ENCODE data around the gene LDB2. TPM values are rescaled to one million over a fixed set of nuclear protein-coding genes. Genes with fewer than 3 reads are reported as not detected.
"Not testable (repeated sequence)": the region's sequence is repeated elsewhere in the genome, so short reads cannot be mapped to it uniquely, and the experiment has no call there.

Gene LDB2
- total RNA-seq, 1 experiment from 2014 or later, result 8.0 TPM

DNA sequence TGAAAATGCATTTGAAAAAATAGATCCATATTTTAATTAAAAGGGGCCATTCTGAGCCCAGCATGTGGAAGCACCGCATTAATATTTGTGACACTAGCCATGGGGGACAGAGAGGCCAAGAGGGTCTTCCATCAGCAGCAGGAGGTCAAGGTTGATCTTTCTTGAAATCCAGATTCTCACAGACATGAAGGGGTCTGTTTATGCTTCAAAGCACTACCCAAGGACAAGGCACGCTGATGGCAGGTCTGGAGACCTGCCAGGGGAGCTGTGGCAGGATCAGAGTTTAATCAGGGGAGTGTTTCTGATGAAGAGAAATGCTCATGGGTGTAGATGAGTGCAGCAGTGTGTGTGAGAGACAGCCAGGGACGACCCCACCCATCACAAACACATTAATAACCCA lies 243.3 kb downstream of the LDB2 start:
- Histone ChIP-seq H3K36me3 (no peaks in the 10 kb centered on the region), H3K27ac (no peak overlapping the region), H3K4me1 (replicated peaks) (peaks cover 11% of the 10 kb centered on the region), H3K9me3 (replicated peaks) (no peaks in the 10 kb centered on the region), H3K4me3 (no peak overlapping the region), H3K27me3 (replicated peaks) (no peaks in the 10 kb centered on the region)
- DNase-seq (ENCODE audit: low read depth in 1 of 2, low spot score in 2 of 2), result peak in 1 of 2 experiments; percentile 1

DNA sequence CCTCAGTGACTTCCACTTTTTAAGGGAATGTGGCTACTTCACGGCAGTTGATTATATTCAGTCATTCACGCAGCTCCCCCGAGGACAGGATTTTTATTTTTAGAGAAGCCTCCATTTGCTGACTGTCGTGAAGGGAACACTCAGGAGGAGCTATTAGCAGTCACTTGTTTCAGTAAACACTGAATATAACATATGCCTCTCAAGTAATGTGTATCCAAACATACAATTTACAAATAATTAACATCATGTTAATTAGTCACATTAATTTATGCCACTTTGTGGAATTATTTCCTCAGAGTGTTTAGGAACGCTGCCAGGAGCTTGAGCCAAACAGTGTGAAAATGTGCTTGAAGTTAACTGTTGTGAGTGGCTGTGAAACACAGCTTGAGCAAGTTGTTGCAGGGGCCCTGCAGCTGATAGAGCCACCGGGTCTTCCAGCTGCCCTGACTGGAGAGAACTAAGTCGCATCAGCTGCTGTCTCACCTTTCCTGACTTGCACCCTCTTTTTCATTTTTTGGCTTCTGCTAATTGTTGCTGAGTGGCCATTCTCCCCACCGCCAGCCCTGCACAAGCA lies 245.6 kb downstream of the LDB2 start:
- H3K27ac ChIP-seq, result no peak overlapping the region
- H3K4me3 ChIP-seq, result no peak overlapping the region
- H3K27me3 ChIP-seq (replicated peaks), result no peaks in the 10 kb centered on the region
- DNase-seq (ENCODE audit: low read depth in 1 of 2, low spot score in 2 of 2), result peak in 1 of 2 experiments; percentile 1
- no peaks in the 10 kb centered on the region for H3K4me1 ChIP-seq (replicated peaks)
- no peaks in the 10 kb centered on the region for H3K36me3 ChIP-seq
- no peaks in the 10 kb centered on the region for H3K9me3 ChIP-seq (replicated peaks)

DNA sequence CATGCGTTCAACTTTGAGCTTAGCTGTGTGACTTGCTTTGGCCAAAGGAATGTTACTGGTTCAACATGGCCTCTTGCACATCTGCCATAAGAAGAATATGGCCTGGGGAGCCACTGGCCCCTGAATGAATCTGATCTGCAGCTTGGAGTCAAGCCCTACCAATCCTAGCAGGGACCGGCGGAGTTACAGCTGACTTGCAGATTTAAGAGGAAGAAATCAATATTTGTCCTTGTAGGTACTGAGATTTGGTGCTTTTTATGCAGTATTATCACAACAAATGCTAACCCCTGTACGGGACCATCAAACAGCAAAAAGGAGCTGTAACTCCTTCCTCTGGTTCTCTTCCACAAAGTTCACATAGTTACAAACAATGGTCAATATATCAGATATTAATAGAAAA lies 252.0 kb downstream of the LDB2 start:
- Histone ChIP-seq H3K27ac (no peak overlapping the region), H3K27me3 (replicated peaks) (no peaks in the 10 kb centered on the region), H3K9me3 (replicated peaks) (no peaks in the 10 kb centered on the region), H3K4me3 (no peak overlapping the region), H3K36me3 (no peaks in the 10 kb centered on the region), H3K4me1 (replicated peaks) (no peaks in the 10 kb centered on the region)
- no peak for DNase-seq (ENCODE audit: low read depth in 1 of 2, low spot score in 2 of 2)

DNA sequence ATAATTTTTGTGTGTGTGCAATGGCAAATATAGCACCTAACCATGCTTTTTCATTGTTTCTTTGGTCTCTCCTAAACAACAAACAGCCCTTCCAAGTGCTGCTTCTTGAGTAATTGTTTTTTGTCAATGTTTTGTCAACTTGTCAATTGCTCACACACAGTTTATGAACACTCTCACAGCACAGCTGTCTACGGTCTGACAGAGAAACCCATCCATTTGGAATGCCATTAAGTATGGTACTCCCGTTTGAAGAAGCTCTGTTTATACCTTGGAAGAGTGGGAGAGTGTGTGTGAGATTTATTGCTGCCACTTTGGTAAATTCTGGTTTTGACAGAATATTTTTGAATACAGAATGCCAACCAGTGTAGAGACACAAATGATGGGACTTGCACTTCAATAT lies 254.6 kb downstream of the LDB2 start:
- no peak overlapping the region for H3K27ac ChIP-seq
- no peak for DNase-seq (ENCODE audit: low read depth in 1 of 2, low spot score in 2 of 2)

DNA sequence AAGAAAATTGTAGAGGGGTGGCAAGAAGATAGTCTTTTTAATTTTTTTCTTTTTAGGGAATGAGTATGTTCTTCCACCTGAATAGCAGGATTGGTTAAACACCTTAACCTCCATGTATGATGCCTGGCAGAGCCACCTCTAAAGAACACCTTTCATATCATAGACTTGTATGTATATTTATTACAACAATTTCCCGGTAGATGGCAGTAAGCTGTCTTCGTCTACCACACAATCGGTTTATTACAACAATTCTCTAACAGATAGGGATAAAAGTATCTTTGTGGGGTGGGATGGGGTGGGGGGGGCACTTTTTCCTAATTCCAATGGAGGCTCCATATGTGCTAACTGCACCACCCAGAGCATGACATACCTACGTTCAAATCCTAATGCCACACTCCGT lies 255.5 kb downstream of the LDB2 start:
- no peaks in the 10 kb centered on the region for H3K36me3 ChIP-seq
- no peak overlapping the region for H3K4me3 ChIP-seq
- H3K27ac ChIP-seq, result no peak overlapping the region
- no peaks in the 10 kb centered on the region for H3K9me3 ChIP-seq (replicated peaks)
- no peaks in the 10 kb centered on the region for H3K4me1 ChIP-seq (replicated peaks)
- no peak for DNase-seq (ENCODE audit: low read depth in 1 of 2, low spot score in 2 of 2)
- no peaks in the 10 kb centered on the region for H3K27me3 ChIP-seq (replicated peaks)

More for the DNA sequence above, 254.6 kb downstream of the LDB2 start:
- H3K36me3 ChIP-seq, result no peaks in the 10 kb centered on the region
- no peaks in the 10 kb centered on the region for H3K27me3 ChIP-seq (replicated peaks)
- no peaks in the 10 kb centered on the region for H3K4me1 ChIP-seq (replicated peaks)
- no peak overlapping the region for H3K4me3 ChIP-seq
- H3K9me3 ChIP-seq (replicated peaks), result no peaks in the 10 kb centered on the region

DNA sequence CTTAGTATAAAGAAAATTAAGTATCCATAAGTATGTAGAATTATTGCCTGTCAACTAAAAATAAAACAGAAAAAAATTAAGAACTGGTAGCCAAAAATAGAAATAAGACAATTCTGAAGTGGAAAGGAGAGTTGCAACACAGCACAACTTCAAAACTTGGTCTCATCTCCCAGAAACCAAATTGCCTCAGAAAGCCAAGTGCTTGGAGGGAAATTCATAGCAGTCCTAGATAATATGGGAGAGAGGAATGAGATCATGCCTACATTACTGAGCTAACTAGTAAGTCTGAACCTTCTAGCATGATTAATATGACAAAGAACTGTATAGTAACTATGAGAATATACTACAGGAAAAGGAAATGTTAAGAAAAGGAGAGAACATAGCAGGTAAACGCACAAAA lies 256.5 kb downstream of the LDB2 start:
- Histone ChIP-seq H3K36me3 (no peaks in the 10 kb centered on the region), H3K27me3 (replicated peaks) (no peaks in the 10 kb centered on the region), H3K4me3 (no peak overlapping the region), H3K9me3 (replicated peaks) (no peaks in the 10 kb centered on the region), H3K27ac (no peak overlapping the region), H3K4me1 (replicated peaks) (no peaks in the 10 kb centered on the region)
- no peak for DNase-seq (ENCODE audit: low read depth in 1 of 2, low spot score in 2 of 2)

DNA sequence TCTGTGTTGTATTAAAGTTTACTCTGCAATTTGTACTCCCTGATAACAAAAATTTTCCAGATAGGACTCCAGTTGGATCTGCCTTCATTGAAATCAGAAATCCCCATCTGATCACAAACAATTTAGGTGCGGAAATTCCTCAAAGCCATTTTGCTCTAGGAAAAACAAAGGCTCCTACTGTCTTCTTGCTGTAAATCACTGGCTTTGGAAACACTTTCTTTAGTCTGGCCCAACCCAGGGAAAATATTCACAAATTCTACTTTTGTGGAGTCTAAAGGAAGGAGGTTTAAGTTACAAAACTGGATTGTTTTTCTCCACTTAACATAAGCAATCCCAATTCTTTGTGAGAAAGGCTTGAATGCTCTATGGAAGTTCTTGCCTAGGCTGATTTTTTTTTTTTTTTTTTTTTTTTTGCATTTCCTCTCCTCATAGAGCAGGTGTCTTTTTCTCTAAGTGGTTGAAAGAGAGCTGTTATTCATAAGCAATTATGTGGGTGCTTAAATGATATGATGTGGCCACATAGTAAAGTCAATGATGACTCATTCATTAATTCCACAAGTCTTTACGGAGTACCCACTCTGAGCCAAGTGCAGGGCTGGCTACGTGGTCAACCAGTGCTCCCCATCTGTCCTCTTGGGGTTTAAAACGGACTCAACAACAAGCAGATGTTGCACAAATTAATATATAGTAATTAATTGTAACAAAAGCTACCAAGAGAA lies 261.4 kb downstream of the LDB2 start:
- H3K27ac ChIP-seq, result no peak overlapping the region
- H3K4me3 ChIP-seq, result no peak overlapping the region
- no peaks in the 10 kb centered on the region for H3K36me3 ChIP-seq
- no peak for DNase-seq (ENCODE audit: low read depth in 1 of 2, low spot score in 2 of 2)
- no peaks in the 10 kb centered on the region for H3K27me3 ChIP-seq (replicated peaks)
- H3K4me1 ChIP-seq (replicated peaks), result no peaks in the 10 kb centered on the region
- H3K9me3 ChIP-seq (replicated peaks), result no peaks in the 10 kb centered on the region

DNA sequence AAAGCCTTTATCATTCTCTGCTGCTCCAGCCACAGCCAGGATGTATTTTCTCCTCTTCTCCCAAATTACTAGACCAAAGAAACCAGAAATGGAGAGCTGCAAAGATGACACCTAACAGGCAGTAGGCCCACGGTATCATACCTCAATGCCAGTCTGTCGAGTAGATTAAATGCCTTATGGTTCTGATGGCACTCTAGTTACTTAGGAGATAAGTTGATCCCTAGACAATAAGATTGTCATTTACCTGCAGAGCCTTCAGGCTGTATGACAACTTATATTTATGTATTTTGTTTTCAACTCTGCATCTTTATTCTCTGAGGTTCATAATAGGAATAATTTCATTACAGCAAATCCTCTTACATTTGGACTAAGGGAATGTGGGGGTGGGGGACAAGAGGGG lies 262.1 kb downstream of the LDB2 start:
- no peak for DNase-seq (ENCODE audit: low read depth in 1 of 2, low spot score in 2 of 2)

DNA sequence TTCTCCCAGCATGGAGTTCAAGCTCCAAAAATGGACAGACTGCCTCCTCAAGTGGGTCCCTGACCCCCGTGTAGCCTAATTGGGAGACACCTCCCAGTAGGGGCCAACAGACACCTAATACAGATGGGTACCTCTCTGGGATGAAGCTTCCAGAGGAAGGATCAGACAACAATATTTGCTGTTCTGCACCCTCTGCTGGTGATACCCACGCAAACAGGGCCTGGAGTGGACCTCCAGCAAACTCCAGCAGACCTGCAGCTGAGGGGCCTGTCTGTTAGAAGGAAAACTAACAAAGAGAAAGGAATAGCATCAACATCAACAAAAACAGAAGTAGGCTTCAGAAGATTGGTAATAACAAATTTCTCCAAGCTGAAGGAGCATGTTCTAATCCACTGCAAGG lies 269.2 kb downstream of the LDB2 start:
- DNase-seq (ENCODE audit: low read depth in 1 of 2, low spot score in 2 of 2); H3K27me3 ChIP-seq (replicated peaks); H3K9me3 ChIP-seq (replicated peaks); H3K4me3 ChIP-seq; H3K27ac ChIP-seq; H3K36me3 ChIP-seq: not testable (repeated sequence)
- H3K4me1 ChIP-seq (replicated peaks), result peaks cover 27% of the 10 kb centered on the region

More for the DNA sequence above, 262.1 kb downstream of the LDB2 start:
- no peaks in the 10 kb centered on the region for H3K4me1 ChIP-seq (replicated peaks)
- no peak overlapping the region for H3K4me3 ChIP-seq
- no peaks in the 10 kb centered on the region for H3K9me3 ChIP-seq (replicated peaks)
- no peaks in the 10 kb centered on the region for H3K36me3 ChIP-seq
- no peaks in the 10 kb centered on the region for H3K27me3 ChIP-seq (replicated peaks)
- no peak overlapping the region for H3K27ac ChIP-seq

DNA sequence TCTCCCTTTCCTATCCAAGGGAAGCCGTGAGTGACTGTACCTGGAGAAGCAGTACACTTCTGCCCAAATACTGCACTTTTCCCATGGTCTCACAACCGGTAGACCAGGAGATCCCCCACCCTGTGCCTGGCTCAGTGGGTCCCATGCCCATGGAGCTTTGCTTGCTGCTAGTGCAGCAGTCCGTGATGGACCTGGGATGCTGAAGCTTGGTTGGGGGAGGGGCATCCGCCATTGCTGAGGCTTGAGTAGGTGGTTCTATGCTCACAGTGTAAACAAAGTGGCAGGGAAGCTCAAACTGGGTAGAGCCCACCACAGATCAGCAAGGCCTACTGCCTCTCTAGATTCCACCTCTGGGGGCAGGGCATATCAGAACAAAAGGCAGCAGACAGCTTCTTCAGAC lies 269.6 kb downstream of the LDB2 start:
- not testable (repeated sequence) for H3K9me3 ChIP-seq (replicated peaks); H3K36me3 ChIP-seq; H3K27me3 ChIP-seq (replicated peaks); H3K4me3 ChIP-seq; DNase-seq (ENCODE audit: low read depth in 1 of 2, low spot score in 2 of 2)
- peak overlapping the region; percentile 95 for H3K27ac ChIP-seq
- H3K4me1 ChIP-seq (replicated peaks), result peaks cover 27% of the 10 kb centered on the region

DNA sequence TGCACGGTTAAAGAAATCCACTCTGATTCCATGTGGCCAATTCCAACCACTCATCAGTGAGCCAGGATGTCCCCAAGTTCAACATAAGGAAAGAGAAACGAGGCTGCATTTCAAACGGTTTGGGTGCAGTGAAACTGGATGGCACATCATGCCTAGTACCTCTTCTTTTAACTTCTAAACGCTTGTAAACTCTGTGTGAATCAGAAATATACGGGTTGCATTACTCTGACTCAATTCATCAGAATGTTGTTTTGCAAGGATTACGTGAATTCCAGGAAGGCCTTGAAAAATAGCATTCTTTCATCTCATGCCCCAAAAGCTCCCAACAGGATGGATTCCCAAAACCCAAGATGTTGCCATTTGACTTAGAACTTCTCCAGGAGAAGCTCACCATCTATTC lies 270.4 kb downstream of the LDB2 start:
- H3K4me1 ChIP-seq (replicated peaks), result peaks cover 27% of the 10 kb centered on the region
- H3K27me3 ChIP-seq (replicated peaks), result no peaks in the 10 kb centered on the region
- H3K36me3 ChIP-seq, result no peaks in the 10 kb centered on the region
- H3K4me3 ChIP-seq, result no peak overlapping the region
- H3K27ac ChIP-seq, result peak overlapping the region; percentile 95
- peak in 1 of 2 experiments; percentile 64 for DNase-seq (ENCODE audit: low read depth in 1 of 2, low spot score in 2 of 2)
- no peaks in the 10 kb centered on the region for H3K9me3 ChIP-seq (replicated peaks)

DNA sequence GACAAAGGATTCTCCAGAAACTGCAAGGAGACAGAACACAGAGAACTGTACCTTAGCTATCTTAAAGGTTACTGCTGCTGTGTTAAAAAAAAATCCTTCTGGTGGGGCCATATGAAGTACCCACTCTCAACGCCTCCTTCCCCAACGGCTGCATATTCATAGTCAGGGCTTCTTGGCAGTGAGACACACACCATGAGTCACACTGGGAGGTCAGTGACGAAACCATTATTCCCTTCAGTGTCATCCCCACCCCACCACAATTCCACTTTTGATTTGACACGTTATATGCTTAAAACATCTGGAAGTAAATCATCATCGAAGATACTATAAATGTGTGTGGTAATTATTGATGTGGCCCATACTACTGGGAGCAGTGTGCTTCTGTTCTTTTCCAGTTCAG lies 271.5 kb downstream of the LDB2 start:
- Histone ChIP-seq H3K36me3 (no peaks in the 10 kb centered on the region), H3K4me1 (replicated peaks) (peaks cover 27% of the 10 kb centered on the region), H3K4me3 (no peak overlapping the region), H3K27ac (peak overlapping the region; percentile 95), H3K9me3 (replicated peaks) (no peaks in the 10 kb centered on the region), H3K27me3 (replicated peaks) (no peaks in the 10 kb centered on the region)
- DNase-seq (ENCODE audit: low read depth in 1 of 2, low spot score in 2 of 2), result peak; percentile 66

DNA sequence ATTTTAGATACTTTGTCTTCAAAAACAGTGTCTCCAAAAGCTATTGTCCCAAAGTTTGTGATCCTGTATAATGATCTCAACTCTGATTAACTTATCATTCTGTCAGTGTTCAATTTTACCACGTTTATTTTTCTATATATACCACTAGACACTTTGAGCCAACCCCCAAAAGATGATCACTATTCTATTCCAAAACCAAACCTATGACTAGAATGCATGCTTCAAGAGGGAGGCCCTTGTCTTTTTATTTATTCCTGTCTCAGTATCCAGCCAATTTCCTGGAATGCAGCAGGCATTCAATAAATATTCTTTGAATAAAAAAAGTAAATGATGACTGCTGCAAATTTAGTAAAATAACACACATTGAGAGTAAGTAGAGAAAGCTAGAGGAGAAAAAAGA lies 275.6 kb downstream of the LDB2 start:
- H3K27me3 ChIP-seq (replicated peaks), result no peaks in the 10 kb centered on the region
- H3K4me3 ChIP-seq, result no peak overlapping the region
- H3K27ac ChIP-seq, result no peak overlapping the region
- no peak for DNase-seq (ENCODE audit: low read depth in 1 of 2, low spot score in 2 of 2)
- H3K4me1 ChIP-seq (replicated peaks), result peaks cover 16% of the 10 kb centered on the region
- no peaks in the 10 kb centered on the region for H3K9me3 ChIP-seq (replicated peaks)
- no peaks in the 10 kb centered on the region for H3K36me3 ChIP-seq

DNA sequence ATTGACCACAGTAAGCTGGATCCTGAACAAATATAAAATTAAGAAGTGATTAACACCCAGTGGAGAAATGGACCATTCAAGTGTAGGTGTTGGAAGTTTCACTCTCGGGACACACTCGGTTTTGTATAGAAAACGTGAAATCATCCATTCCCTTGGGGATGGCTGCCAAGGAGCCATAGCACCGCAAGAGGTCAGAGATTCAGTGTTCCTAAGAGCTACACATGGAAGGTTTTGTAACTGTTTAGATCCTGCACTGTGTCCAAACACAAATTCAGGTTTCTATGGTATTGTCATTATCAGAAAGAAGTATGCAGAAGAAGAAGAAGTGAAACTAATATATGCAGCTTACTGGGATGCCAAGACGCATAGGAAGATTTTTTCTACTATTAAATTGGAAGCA lies 281.0 kb downstream of the LDB2 start:
- H3K4me3 ChIP-seq, result no peak overlapping the region
- no peaks in the 10 kb centered on the region for H3K36me3 ChIP-seq
- no peaks in the 10 kb centered on the region for H3K27me3 ChIP-seq (replicated peaks)
- H3K4me1 ChIP-seq (replicated peaks), result no peaks in the 10 kb centered on the region
- no peak for DNase-seq (ENCODE audit: low read depth in 1 of 2, low spot score in 2 of 2)
- H3K9me3 ChIP-seq (replicated peaks), result no peaks in the 10 kb centered on the region
- no peak overlapping the region for H3K27ac ChIP-seq

DNA sequence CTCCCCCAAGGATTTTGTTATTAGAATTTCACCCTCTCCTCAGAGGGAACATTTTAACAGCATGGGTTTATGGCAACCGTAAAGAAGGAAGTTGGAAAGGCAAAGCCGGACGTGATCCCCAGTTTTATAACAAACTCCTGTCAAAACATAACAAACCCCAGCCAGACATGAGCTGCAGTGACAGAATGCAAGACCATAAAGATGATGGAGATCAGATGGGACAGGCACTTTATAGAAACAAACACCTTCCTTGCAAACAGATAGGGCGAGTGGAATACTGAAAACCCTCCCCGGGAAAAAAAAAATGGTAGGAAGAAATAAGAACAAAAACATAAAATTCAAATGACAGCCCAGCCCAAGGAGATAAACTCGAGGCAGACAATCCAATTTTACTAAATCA lies 281.4 kb downstream of the LDB2 start:
- H3K27me3 ChIP-seq (replicated peaks), result no peaks in the 10 kb centered on the region
- H3K27ac ChIP-seq, result no peak overlapping the region
- H3K36me3 ChIP-seq, result no peaks in the 10 kb centered on the region
- H3K4me3 ChIP-seq, result no peak overlapping the region
- no peaks in the 10 kb centered on the region for H3K9me3 ChIP-seq (replicated peaks)
- DNase-seq (ENCODE audit: low read depth in 1 of 2, low spot score in 2 of 2), result no peak
- no peaks in the 10 kb centered on the region for H3K4me1 ChIP-seq (replicated peaks)

Measured in SJSA1 (cell line).